Uterus (tissue), 4 donors: ENCODE results near the gene TAMALIN. TPM values are rescaled to one million over a fixed set of nuclear protein-coding genes. Genes with fewer than 3 reads are reported as not detected.

Experiments used
- DNase-seq, 2 donors: peaks; one replicate each; pipeline ENCODE4 v3.0.0-alpha.2; 2019 to 2020
- H3K27ac ChIP-seq, 2 donors: fragments of 200-600 bp; sonication (generic); 1 replicate in 1 of 2; 2 replicates in 1 of 2; pipeline ENCODE4 v1.5.1; 2016 to 2018
- H3K27me3 ChIP-seq, 2 donors: fragments of 200-600 bp; sonication (generic); one replicate each; pipeline ENCODE4 v1.5.1; 2018 to 2019; ENCODE audit warnings: control low read depth in 1 of 2
- H3K36me3 ChIP-seq, 2 donors: fragments of 200-600 bp; sonication (generic); one replicate each; pipeline ENCODE4 v1.5.1; 2019; ENCODE audit warnings: control low read depth in 1 of 2
- H3K4me1 ChIP-seq, 2 donors: fragments of 200-600 bp; sonication (generic); one replicate each; pipeline ENCODE4 v1.5.1; 2018 to 2019; ENCODE audit warnings: control low read depth in 1 of 2
- H3K4me3 ChIP-seq, 2 donors: fragments of 200-600 bp; sonication (generic); 1 replicate in 1 of 2; 2 replicates in 1 of 2; pipeline ENCODE4 v1.5.1; 2018 to 2019; ENCODE audit warnings: mild to moderate bottlenecking in 1 of 2
- H3K9me3 ChIP-seq, 2 donors: fragments of 200-600 bp; sonication (generic); one replicate each; pipeline ENCODE4 v1.5.1; 2019; ENCODE audit warnings: control low read depth in 1 of 2
- POLR2A ChIP-seq, 2 donors: fragments of 450-650 bp; IDR thresholded peaks; one replicate each; pipeline ENCODE4 v1.6.1; 2016; ENCODE audit warnings: antibody characterized with exemption in 2 of 2, mild to moderate bottlenecking in 1 of 2, moderate library complexity in 1 of 2
- intact Hi-C: fragments of 100-400 bp; cut with DNase I; formaldehyde crosslinking; loops from one replicate; pipeline ENCODE4 v1.15.1; 2023; ENCODE audit warnings: low total_unique reads
- total RNA-seq, 4 donors: library from RNA; depleted of rRNA in 3 of 4; stranded (reverse); fragments of >200 nt in 3 of 4; gene quantifications; one replicate each; pipeline versions ENCODE4 v1.1.0 to v1.2.4, GENCODE V29; 2014 to 2023
- TF ChIP-seq, protein P1 (sequence below), 4 experiments: fragments of 200-600 bp in 2 of 4; fragments of 450-650 bp in 2 of 4; sonication (generic) in 2 of 4; IDR thresholded peaks; one replicate each; pipeline ENCODE4 v1.5.1; 2016 to 2019; ENCODE audit warnings: antibody characterized with exemption in 4 of 4, mild to moderate bottlenecking in 2 of 4, moderate library complexity in 1 of 4
- donor health status: DM: yes; HTN: yes; CAD: no.

Gene TAMALIN
- total RNA-seq, 4 donors from 2014 or later = 6.4 to 153 (median 42.1) TPM

DNA sequence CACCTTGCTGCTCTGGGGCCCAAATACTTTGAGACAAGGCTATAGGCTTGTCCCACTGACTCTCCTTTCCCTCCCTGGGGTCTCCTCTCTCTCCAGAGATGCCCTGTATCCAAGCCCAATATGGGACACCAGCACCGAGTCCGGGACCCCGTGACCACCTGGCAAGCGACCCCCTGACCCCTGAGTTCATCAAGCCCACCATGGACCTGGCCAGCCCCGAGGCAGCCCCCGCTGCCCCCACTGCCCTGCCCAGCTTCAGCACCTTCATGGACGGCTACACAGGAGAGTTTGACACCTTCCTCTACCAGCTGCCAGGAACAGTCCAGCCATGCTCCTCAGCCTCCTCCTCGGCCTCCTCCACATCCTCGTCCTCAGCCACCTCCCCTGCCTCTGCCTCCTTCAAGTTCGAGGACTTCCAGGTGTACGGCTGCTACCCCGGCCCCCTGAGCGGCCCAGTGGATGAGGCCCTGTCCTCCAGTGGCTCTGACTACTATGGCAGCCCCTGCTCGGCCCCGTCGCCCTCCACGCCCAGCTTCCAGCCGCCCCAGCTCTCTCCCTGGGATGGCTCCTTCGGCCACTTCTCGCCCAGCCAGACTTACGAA lies 47.6 kb downstream of the TAMALIN start:
- Histone ChIP-seq H3K4me1 (peaks cover 0 to 12% of the 10 kb centered on the region in 2 donors), H3K27ac (peak overlapping the region; percentile 98 to 99), H3K27me3 (no peaks in the 10 kb centered on the region), H3K36me3 (no peaks in the 10 kb centered on the region), H3K9me3 (no peaks in the 10 kb centered on the region), H3K4me3 (peak overlapping the region in 1 of 2 donors; percentile 73)
- intact Hi-C loops = no loop called here
- DNase-seq = peak in 1 of 2 donors; percentile 33
- TF ChIP-seq, protein P1, sequence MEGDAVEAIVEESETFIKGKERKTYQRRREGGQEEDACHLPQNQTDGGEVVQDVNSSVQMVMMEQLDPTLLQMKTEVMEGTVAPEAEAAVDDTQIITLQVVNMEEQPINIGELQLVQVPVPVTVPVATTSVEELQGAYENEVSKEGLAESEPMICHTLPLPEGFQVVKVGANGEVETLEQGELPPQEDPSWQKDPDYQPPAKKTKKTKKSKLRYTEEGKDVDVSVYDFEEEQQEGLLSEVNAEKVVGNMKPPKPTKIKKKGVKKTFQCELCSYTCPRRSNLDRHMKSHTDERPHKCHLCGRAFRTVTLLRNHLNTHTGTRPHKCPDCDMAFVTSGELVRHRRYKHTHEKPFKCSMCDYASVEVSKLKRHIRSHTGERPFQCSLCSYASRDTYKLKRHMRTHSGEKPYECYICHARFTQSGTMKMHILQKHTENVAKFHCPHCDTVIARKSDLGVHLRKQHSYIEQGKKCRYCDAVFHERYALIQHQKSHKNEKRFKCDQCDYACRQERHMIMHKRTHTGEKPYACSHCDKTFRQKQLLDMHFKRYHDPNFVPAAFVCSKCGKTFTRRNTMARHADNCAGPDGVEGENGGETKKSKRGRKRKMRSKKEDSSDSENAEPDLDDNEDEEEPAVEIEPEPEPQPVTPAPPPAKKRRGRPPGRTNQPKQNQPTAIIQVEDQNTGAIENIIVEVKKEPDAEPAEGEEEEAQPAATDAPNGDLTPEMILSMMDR (IDR thresholded peaks at IDR 0.05) = no peak
- TF ChIP-seq POLR2A (IDR thresholded peaks at IDR 0.05) = no peak

DNA sequence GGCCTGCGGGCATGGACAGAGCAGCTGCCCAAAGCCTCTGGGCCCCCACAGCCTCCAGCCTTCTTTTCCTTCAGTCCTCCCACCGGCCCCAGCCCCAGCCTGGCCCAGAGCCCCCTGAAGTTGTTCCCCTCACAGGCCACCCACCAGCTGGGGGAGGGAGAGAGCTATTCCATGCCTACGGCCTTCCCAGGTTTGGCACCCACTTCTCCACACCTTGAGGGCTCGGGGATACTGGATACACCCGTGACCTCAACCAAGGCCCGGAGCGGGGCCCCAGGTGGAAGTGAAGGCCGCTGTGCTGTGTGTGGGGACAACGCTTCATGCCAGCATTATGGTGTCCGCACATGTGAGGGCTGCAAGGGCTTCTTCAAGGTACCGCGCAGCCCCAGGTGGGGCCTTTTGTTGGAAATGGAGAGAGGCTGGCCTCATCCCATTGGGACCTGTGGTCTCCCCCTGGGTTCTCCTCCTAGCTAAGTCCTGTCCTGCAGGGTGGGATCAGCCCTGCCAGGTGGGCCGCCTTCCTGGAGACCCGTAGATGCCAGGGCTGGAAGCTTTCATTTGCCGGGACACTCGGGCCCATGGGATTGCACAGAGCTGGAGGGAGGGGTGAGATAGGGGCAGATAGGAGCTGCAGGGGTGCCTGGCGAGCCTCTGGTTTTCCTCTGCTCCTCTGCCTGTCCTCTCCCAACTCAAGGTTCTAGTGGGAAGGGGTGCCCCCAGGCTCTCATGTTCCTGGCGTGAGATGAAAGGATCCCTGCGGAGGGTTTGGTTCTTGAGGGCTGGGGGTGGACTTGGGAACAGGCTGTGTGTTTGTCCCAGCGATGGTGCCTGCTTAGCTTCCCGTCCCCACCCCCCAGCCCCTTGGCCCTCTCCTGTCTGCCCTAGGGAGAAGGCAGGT lies 48.3 kb downstream of the TAMALIN start:
- no peak for TF ChIP-seq POLR2A (IDR thresholded peaks at IDR 0.05)
- TF ChIP-seq, protein P1 (IDR thresholded peaks at IDR 0.05) = no peak
- Histone ChIP-seq H3K36me3 (no peaks in the 10 kb centered on the region), H3K9me3 (no peaks in the 10 kb centered on the region), H3K4me1 (peaks cover 0 to 12% of the 10 kb centered on the region in 2 donors), H3K27ac (no peak overlapping the region), H3K4me3 (no peak overlapping the region), H3K27me3 (no peaks in the 10 kb centered on the region)
- intact Hi-C loops = no loop called here
- DNase-seq = peak in 1 of 2 donors; percentile 22

DNA sequence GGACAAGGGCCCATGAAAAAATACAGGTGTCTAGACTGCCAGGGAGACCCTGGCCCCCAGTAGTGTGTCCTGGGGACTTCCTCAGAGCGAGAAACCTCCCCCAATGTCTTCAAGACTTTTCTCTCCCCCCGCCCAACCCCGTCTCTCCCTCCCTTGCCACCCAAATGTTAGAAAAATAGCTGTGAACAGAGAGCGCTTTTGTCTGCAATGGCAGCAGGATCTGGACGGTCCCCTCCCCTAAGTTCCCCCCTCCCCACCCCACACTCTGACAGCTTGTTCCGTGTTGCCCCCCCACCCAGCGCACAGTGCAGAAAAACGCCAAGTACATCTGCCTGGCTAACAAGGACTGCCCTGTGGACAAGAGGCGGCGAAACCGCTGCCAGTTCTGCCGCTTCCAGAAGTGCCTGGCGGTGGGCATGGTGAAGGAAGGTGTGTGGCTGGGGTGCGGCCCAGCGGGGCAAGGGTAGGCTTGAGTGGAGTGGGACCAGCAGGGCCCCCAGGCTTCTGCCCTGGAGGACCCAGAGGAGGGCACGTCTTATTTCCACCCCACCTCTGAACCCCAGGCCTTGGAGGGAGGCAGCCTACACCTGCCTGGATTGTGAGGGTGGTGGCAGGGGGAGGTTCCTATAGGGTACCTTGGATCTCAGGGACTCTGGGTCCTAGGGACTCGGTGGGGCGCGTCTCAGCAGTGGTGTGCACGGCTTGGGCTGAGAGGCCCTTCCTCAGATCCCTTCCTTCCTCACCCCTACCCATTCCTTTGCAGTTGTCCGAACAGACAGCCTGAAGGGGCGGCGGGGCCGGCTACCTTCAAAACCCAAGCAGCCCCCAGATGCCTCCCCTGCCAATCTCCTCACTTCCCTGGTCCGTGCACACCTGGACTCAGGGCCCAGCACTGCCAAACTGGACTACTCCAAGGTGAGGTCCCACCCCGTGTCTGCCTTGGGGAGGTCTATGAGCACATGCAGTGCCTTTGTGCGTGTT lies 49.3 kb downstream of the TAMALIN start:
- Histone ChIP-seq H3K27ac (peak overlapping the region; percentile 31 to 48), H3K27me3 (no peaks in the 10 kb centered on the region), H3K4me1 (peaks cover 0 to 12% of the 10 kb centered on the region in 2 donors), H3K9me3 (no peaks in the 10 kb centered on the region), H3K36me3 (no peaks in the 10 kb centered on the region), H3K4me3 (no peak overlapping the region)
- DNase-seq = peak in 1 of 2 donors; percentile 27
- intact Hi-C loops = no loop called here
- no peak for TF ChIP-seq POLR2A (IDR thresholded peaks at IDR 0.05)
- TF ChIP-seq, protein P1 (IDR thresholded peaks at IDR 0.05) = no peak

DNA sequence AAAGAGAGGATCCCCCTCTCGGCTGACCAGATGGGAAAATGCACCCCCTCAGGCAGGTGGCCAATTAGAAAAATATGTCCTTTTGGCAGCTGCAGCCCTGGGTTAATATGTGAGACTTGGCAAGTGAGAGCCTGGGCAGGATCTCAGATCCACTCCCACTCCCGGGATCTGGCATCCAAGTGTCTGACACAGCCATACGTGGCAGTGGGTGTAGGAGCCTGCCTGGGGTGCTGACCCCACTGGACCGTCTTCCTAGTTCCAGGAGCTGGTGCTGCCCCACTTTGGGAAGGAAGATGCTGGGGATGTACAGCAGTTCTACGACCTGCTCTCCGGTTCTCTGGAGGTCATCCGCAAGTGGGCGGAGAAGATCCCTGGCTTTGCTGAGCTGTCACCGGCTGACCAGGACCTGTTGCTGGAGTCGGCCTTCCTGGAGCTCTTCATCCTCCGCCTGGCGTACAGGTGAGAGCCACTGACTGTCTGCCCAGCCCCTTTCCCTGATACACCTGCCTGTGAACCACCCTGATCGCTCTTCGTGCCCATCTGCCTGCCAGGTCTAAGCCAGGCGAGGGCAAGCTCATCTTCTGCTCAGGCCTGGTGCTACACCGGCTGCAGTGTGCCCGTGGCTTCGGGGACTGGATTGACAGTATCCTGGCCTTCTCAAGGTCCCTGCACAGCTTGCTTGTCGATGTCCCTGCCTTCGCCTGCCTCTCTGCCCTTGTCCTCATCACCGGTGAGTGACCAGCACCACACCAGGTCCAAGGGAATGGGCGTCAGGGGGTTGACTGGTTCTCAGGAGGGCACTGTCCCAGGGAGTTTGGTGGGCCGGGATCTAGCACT lies 50.3 kb downstream of the TAMALIN start:
- Histone ChIP-seq H3K27me3 (no peaks in the 10 kb centered on the region), H3K9me3 (no peaks in the 10 kb centered on the region), H3K27ac (peak overlapping the region; percentile 31 to 48), H3K4me3 (no peak overlapping the region), H3K36me3 (no peaks in the 10 kb centered on the region), H3K4me1 (peaks cover 0 to 12% of the 10 kb centered on the region in 2 donors)
- no peak for TF ChIP-seq POLR2A (IDR thresholded peaks at IDR 0.05)
- TF ChIP-seq, protein P1 (IDR thresholded peaks at IDR 0.05) = no peak
- intact Hi-C loops = no loop called here
- DNase-seq = peak in 1 of 2 donors; percentile 63
